ENCODE results near the gene PRPF38B.

GRCh38 chr1:108717774-108718316, 25.7 kb downstream of the PRPF38B start:
- no peak for TF ChIP-seq FOXM1 (IDR thresholded peaks at IDR 0.05; ENCODE audit: borderline replicate concordance)
- TF ChIP-seq PKNOX1 (IDR thresholded peaks at IDR 0.05): no peak
- TF ChIP-seq HDGF (IDR thresholded peaks at IDR 0.05; ENCODE audit: borderline replicate concordance): no peak
- no peak for TF ChIP-seq TARDBP (IDR thresholded peaks at IDR 0.05)

All from HEK293T (cell line).